Stimulated activated memory B cell treated with anti-CD40 and anti-IgM and Interleukin-4, amounts not matched to agents 10 μg/mL and 1 μg/mL and 100 μg/mL, for 72 hours (primary cell): ENCODE data around the gene PDE4B.

ENCODE experiments used
- ATAC-seq: fragments of 150-1000 bp; cut with Tn5 transposase; 2 replicates; pipeline ENCODE4 v1.10.0; 2021
- H3K27ac Mint-ChIP-seq: one replicate; pipeline ENCODE4 v1.8.0; 2022; ENCODE audit warnings: mild to moderate bottlenecking, mixed read lengths
- H3K27me3 Mint-ChIP-seq: one replicate; pipeline ENCODE4 v1.8.0; 2022; ENCODE audit warnings: mixed read lengths
- H3K36me3 Mint-ChIP-seq: one replicate; pipeline ENCODE4 v1.8.0; 2022; ENCODE audit warnings: mixed read lengths
- H3K4me1 Mint-ChIP-seq: one replicate; pipeline ENCODE4 v1.8.0; 2022; ENCODE audit warnings: mixed read lengths
- H3K4me3 Mint-ChIP-seq: one replicate; pipeline ENCODE4 v1.8.0; 2022; ENCODE audit warnings: mild to moderate bottlenecking, moderate library complexity, mixed read lengths
- H3K9me3 Mint-ChIP-seq: one replicate; pipeline ENCODE4 v1.8.0; 2022; ENCODE audit warnings: mixed read lengths

PDE4B gene

DNA sequence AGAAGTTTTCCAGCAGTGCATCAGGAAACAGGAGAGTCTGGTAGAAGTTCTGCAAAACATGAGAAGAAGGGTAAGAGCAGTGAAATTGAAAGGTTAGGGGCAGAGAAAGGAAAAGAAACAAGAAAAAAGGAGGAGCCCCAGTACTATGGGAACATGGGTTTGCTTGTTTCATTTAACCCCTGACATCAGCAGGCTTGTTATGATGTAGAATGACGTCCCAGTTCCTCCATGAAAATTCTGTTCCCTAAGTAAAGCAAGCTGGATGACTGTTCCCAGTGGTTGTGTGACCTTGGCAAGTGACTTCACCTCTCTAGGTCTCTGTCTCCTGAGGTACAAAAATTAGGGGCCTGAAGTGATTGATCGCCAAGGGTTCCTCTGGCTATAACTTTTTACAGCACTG is 472.6 kb downstream of the PDE4B start:
- H3K36me3 Mint-ChIP-seq: no peaks in the 10 kb centered on the region
- no peak for ATAC-seq
- no peaks in the 10 kb centered on the region for H3K27me3 Mint-ChIP-seq
- H3K4me3 Mint-ChIP-seq: no peak overlapping the region
- H3K27ac Mint-ChIP-seq: peak overlapping the region; percentile 33
- no peaks in the 10 kb centered on the region for H3K9me3 Mint-ChIP-seq
- H3K4me1 Mint-ChIP-seq: peaks cover 5% of the 10 kb centered on the region

- H3K36me3 Mint-ChIP-seq: no peaks in the 10 kb centered on the region
- no peaks in the 10 kb centered on the region for H3K27me3 Mint-ChIP-seq
- H3K27ac Mint-ChIP-seq: peak overlapping the region; percentile 33
- H3K4me3 Mint-ChIP-seq: no peak overlapping the region
- ATAC-seq: no peak
- no peaks in the 10 kb centered on the region for H3K9me3 Mint-ChIP-seq
- peaks cover 5% of the 10 kb centered on the region for H3K4me1 Mint-ChIP-seq
These were observed 473.1 kb downstream of the PDE4B start for GRCh38 chr1:66265796-66266195.

DNA sequence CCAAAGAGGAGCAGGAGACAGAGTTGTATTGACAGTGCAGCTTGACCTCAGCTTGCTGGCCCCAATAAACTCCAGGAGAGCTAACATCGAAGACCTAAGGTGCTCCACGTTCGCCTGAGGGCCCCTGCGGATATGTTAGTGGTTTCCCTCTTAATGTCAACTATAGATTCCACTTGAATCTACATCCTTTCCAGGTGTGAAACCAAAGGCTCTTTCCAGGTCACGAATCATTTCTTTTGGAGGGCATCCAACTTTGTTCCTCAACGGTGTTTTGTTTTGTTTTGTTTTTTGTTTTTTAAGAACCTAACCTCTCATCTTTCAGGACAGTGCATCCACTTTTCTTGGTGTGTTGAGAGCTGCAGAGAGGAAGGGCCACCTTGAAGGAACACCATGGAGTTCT is 473.7 kb downstream of the PDE4B start:
- no peak overlapping the region for H3K4me3 Mint-ChIP-seq
- no peaks in the 10 kb centered on the region for H3K27me3 Mint-ChIP-seq
- H3K27ac Mint-ChIP-seq: peak overlapping the region; percentile 27
- no peaks in the 10 kb centered on the region for H3K36me3 Mint-ChIP-seq
- peaks cover 9% of the 10 kb centered on the region for H3K4me1 Mint-ChIP-seq
- H3K9me3 Mint-ChIP-seq: no peaks in the 10 kb centered on the region
- no peak for ATAC-seq

DNA sequence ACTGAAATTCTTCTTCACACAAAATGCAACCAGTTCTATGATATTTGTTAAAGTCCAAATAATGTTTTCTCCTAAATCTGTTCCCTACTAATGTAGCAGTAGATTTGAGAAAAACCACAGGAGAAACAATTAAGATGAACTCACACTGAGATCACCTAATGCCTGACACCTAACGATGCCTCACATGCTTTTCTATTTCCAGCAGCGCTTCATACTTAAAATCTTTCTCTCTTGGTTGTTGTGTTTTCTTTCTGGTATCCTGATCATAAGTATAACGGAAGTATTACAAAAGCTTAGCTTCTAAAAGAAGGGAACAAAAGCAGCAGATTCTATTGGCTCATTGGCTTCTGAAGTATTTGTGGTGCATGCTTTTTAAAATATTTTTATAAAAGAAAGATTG is 474.1 kb downstream of the PDE4B start:
- ATAC-seq: no peak
- H3K27ac Mint-ChIP-seq: peak overlapping the region; percentile 27
- H3K36me3 Mint-ChIP-seq: no peaks in the 10 kb centered on the region
- no peaks in the 10 kb centered on the region for H3K27me3 Mint-ChIP-seq
- peaks cover 13% of the 10 kb centered on the region for H3K4me1 Mint-ChIP-seq
- no peaks in the 10 kb centered on the region for H3K9me3 Mint-ChIP-seq
- no peak overlapping the region for H3K4me3 Mint-ChIP-seq

- Mint-ChIP-seq H3K27me3 (no peaks in the 10 kb centered on the region), H3K4me1 (peaks cover 19% of the 10 kb centered on the region), H3K36me3 (no peaks in the 10 kb centered on the region), H3K4me3 (no peak overlapping the region), H3K9me3 (no peaks in the 10 kb centered on the region), H3K27ac (peak overlapping the region; percentile 27)
- ATAC-seq: no peak
These were observed 474.7 kb downstream of the PDE4B start for GRCh38 chr1:66267201-66267940.

DNA sequence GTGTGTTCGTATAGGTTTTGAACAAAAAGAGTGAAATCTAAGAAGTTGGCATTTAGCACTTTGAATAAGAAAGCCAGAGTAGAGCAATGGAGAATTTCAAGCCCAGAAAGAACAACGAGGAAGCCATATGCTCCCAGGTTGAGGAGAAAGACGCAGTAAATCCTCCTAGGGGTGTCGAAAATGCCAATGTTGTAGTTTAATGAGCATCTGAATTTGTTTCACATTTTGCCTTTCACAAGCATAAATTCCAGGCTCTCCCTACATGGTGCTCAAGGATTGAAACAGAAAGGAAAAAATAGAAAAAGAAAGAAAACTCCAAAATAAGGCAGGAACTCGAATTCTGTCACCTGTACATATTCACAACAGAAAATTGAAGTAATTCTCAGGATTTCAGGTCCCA is 476.5 kb downstream of the PDE4B start:
- no peaks in the 10 kb centered on the region for H3K27me3 Mint-ChIP-seq
- peaks cover 25% of the 10 kb centered on the region for H3K4me1 Mint-ChIP-seq
- no peak for ATAC-seq
- H3K9me3 Mint-ChIP-seq: no peaks in the 10 kb centered on the region
- H3K4me3 Mint-ChIP-seq: no peak overlapping the region
- H3K27ac Mint-ChIP-seq: no peak overlapping the region
- H3K36me3 Mint-ChIP-seq: no peaks in the 10 kb centered on the region

GRCh38 chr1:66270119-66270812 is 477.6 kb downstream of the PDE4B start:
- no peaks in the 10 kb centered on the region for H3K9me3 Mint-ChIP-seq
- H3K27ac Mint-ChIP-seq: no peak overlapping the region
- no peak for ATAC-seq
- H3K27me3 Mint-ChIP-seq: no peaks in the 10 kb centered on the region
- no peaks in the 10 kb centered on the region for H3K36me3 Mint-ChIP-seq
- peaks cover 30% of the 10 kb centered on the region for H3K4me1 Mint-ChIP-seq
- no peak overlapping the region for H3K4me3 Mint-ChIP-seq

GRCh38 chr1:66271216-66271903 is 478.7 kb downstream of the PDE4B start:
- H3K4me3 Mint-ChIP-seq: no peak overlapping the region
- no peaks in the 10 kb centered on the region for H3K27me3 Mint-ChIP-seq
- H3K9me3 Mint-ChIP-seq: no peaks in the 10 kb centered on the region
- no peaks in the 10 kb centered on the region for H3K36me3 Mint-ChIP-seq
- peak; percentile 73 for ATAC-seq
- H3K4me1 Mint-ChIP-seq: peaks cover 41% of the 10 kb centered on the region
- H3K27ac Mint-ChIP-seq: peak overlapping the region; percentile 48

DNA sequence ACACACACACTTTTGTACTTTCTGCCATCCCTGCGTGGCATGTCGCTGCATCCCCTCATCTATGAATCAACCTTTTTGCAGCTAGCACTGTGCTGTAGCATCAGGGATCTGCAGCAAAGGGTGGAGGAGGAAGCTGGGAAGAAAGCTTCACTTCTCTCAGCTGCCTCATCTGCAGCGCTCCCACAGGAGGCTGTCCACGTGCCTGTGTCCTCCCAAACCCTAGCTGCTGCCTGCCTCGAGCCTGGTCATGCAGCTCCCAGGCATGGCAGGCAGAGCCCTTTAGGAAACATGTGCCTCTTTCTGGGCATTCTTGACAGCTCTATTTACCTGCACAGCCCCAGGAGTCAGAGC is 479.2 kb downstream of the PDE4B start:
- no peak for ATAC-seq
- no peak overlapping the region for H3K4me3 Mint-ChIP-seq
- H3K4me1 Mint-ChIP-seq: peaks cover 46% of the 10 kb centered on the region
- no peaks in the 10 kb centered on the region for H3K9me3 Mint-ChIP-seq
- H3K36me3 Mint-ChIP-seq: no peaks in the 10 kb centered on the region
- peak overlapping the region; percentile 48 for H3K27ac Mint-ChIP-seq
- no peaks in the 10 kb centered on the region for H3K27me3 Mint-ChIP-seq

DNA sequence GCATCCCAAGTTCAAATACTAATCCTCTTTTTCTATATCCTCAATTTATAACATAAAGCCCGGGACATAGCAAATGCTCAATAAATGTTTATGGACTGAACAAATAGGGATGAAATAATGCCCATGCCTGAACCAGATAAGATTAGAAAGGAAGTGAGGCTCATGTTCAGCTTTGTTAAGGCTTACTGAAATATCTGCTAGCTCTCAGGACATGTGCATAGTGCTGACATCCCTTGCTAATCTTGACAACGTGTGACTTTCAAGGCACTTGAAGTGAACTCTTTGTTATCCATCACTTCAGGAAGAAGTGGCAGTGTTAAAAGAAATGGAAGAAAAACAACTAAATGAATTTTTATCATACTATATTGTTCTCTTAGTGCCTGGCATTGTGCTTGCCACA is 481.0 kb downstream of the PDE4B start:
- Mint-ChIP-seq H3K36me3 (no peaks in the 10 kb centered on the region), H3K4me1 (peaks cover 60% of the 10 kb centered on the region), H3K4me3 (no peak overlapping the region), H3K27me3 (no peaks in the 10 kb centered on the region), H3K27ac (peak overlapping the region; percentile 7), H3K9me3 (no peaks in the 10 kb centered on the region)
- ATAC-seq: no peak

- no peaks in the 10 kb centered on the region for H3K9me3 Mint-ChIP-seq
- H3K4me1 Mint-ChIP-seq: peaks cover 70% of the 10 kb centered on the region
- H3K27ac Mint-ChIP-seq: peak overlapping the region; percentile 87
- H3K27me3 Mint-ChIP-seq: no peaks in the 10 kb centered on the region
- ATAC-seq: no peak
- H3K4me3 Mint-ChIP-seq: no peak overlapping the region
- H3K36me3 Mint-ChIP-seq: no peaks in the 10 kb centered on the region
These were observed 481.9 kb downstream of the PDE4B start for GRCh38 chr1:66274634-66275033.

- Mint-ChIP-seq H3K36me3 (no peaks in the 10 kb centered on the region), H3K4me1 (peaks cover 74% of the 10 kb centered on the region), H3K27me3 (no peaks in the 10 kb centered on the region), H3K4me3 (no peak overlapping the region), H3K9me3 (no peaks in the 10 kb centered on the region), H3K27ac (peak overlapping the region; percentile 87)
- ATAC-seq: no peak
These were observed 482.4 kb downstream of the PDE4B start for GRCh38 chr1:66275083-66275482.

DNA sequence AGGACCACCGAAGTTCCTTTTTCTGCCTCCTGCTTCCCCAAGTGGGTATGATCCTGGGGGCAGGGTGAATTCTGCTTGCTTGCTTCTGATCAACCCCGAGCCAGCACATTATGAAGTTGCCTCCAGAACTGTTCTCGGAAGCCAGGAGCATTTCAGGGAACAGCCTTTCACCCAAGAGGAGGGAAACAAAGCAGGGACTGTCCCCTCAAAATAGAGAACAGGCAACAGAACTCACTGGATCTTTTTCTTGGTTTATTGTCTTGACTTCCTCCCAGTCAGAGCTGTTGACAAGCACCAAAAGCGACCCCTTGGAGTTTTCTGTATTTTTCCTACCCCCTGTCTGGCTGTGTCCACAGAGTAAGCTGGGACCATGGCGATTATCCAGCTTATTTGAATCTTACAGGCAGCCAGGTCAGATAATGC is 482.9 kb downstream of the PDE4B start:
- H3K4me1 Mint-ChIP-seq: peaks cover 79% of the 10 kb centered on the region
- ATAC-seq: no peak
- no peaks in the 10 kb centered on the region for H3K27me3 Mint-ChIP-seq
- peak overlapping the region; percentile 87 for H3K27ac Mint-ChIP-seq
- no peaks in the 10 kb centered on the region for H3K9me3 Mint-ChIP-seq
- H3K36me3 Mint-ChIP-seq: no peaks in the 10 kb centered on the region
- no peak overlapping the region for H3K4me3 Mint-ChIP-seq

DNA sequence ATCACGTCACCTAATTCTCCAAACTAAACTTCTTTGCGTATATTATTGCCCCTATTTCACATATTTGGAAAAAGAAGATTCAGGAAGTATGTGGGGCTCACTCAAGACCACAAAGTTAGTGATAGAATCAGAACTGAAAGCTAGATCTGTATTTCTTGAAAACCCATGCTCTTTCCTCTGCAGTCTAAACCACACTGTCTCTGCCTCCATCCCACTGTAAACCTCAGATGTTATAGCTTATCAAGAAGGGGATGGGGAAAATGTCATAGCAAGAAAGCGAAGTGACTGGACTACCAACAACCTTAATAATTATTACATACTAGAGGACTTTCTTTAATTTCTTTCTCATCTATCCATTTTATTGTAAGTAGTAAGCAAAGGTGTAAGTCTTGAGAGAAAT is 483.5 kb downstream of the PDE4B start:
- peak; percentile 85 for ATAC-seq
- no peak overlapping the region for H3K4me3 Mint-ChIP-seq
- H3K27ac Mint-ChIP-seq: peak overlapping the region; percentile 87

DNA sequence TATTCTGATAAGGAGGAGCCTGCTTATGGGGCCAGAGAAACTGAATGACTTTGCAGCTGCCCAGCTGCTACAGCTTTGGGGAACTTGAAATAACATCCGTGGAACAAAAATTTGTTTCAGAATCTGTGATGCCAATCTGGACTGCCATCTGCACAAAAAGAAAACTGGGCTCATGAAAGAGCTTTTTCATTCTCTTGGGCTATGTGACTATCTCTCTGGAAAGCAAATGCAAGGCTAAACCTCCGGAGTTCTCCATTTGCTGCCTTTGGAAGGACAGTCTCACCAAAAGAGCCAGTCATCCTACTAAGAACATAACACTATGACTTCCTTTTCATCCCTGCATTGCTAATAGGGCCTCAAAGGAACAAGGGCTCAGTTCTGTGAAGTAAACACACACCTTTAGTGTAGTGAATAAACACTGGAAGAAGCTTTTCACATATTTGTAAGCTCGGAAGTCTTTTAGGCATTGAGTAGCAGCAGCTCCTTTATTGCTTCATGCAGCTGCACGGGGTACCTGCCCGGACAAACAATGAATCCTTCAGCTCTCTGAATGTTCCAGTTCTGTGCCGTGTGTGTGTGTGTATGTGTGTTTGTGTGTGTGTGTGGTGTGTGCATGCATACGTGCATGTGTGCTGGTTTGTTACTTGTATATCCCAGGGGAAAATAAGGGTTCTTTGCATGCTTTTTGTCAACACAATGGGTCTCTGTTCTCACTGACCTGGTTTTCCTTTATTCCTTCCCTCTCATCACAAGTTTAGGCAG is 485.7 kb downstream of the PDE4B start:
- H3K4me1 Mint-ChIP-seq: peaks cover 86% of the 10 kb centered on the region
- no peaks in the 10 kb centered on the region for H3K9me3 Mint-ChIP-seq
- ATAC-seq: peak; percentile 52
- peak overlapping the region; percentile 87 for H3K27ac Mint-ChIP-seq
- H3K36me3 Mint-ChIP-seq: no peaks in the 10 kb centered on the region
- no peaks in the 10 kb centered on the region for H3K27me3 Mint-ChIP-seq
- peak overlapping the region; percentile 21 for H3K4me3 Mint-ChIP-seq

More for the DNA sequence above, 483.5 kb downstream of the PDE4B start:
- H3K4me1 Mint-ChIP-seq: peaks cover 83% of the 10 kb centered on the region
- no peaks in the 10 kb centered on the region for H3K9me3 Mint-ChIP-seq
- no peaks in the 10 kb centered on the region for H3K36me3 Mint-ChIP-seq
- no peaks in the 10 kb centered on the region for H3K27me3 Mint-ChIP-seq
